HEK293 (cell line): ENCODE data around the gene CEP20.
A peak's percentile ranks its signal among the peaks of the same experiment; 100 is the strongest.

Experiments
- CTCF ChIA-PET: fragments of 350-600 bp; formaldehyde crosslinking; extraction: SDS; loops from one replicate; lab custom pipeline; 2021; ENCODE audit warnings: antibody characterized with exemption; lab: Yijun Ruan, JAX
- POLR2A ChIA-PET: fragments of 300-600 bp; formaldehyde crosslinking; extraction: SDS; loops from one replicate; lab custom pipeline; 2020; ENCODE audit warnings: antibody characterized with exemption, inconsistent platforms; lab: Yijun Ruan, JAX
- H3K27ac ChIP-seq: fragments of 200-500 bp; sonication (Bioruptor generic); 2 replicates; pipeline ENCODE4 v1.5.1; 2014; ENCODE audit warnings: low read depth, low read length, control low read depth, inconsistent platforms; ENCODE audit errors: extremely low read depth
- H3K36me3 ChIP-seq, 2 experiments: fragments of 200-500 bp in 1 of 2; sonication (Bioruptor generic) in 1 of 2; 1 replicate in 1 of 2; 2 replicates in 1 of 2; pipeline ENCODE4 v1.5.1; 2014 to 2017; ENCODE audit warnings: inconsistent platforms in 2 of 2, low read length in 2 of 2; ENCODE audit not compliant: control insufficient read depth in 2 of 2, insufficient read depth in 1 of 2
- H3K4me1 ChIP-seq: fragments of 200-500 bp; sonication (Bioruptor generic); 2 replicates; pipeline ENCODE4 v1.5.1; 2014; ENCODE audit warnings: mild to moderate bottlenecking, low read length, inconsistent platforms; ENCODE audit not compliant: control insufficient read depth, insufficient read depth
- H3K4me3 ChIP-seq: 2 replicates; pipeline ENCODE4 v1.5.1; 2011; ENCODE audit warnings: low read depth, mild to moderate bottlenecking, control low read depth, low read length, moderate library complexity
- H3K9me3 ChIP-seq: fragments of 200-500 bp; sonication (Bioruptor generic); 2 replicates; pipeline ENCODE4 v1.5.1; 2014; ENCODE audit warnings: low read depth, low read length, inconsistent platforms; ENCODE audit not compliant: control insufficient read depth, insufficient read depth
- PATZ1 ChIP-seq: fragments of 450-650 bp; formaldehyde crosslinking; IDR thresholded peaks from 2 replicates; pipeline ENCODE4 v1.5.1; 2016; ENCODE audit warnings: missing biosample characterization, missing genetic modification characterization
- SP2 ChIP-seq: fragments of 450-650 bp; formaldehyde crosslinking; IDR thresholded peaks from 2 replicates; pipeline ENCODE4 v1.5.1; 2016; ENCODE audit warnings: missing biosample characterization, missing genetic modification characterization
- WT1 ChIP-seq: fragments of 450-650 bp; formaldehyde crosslinking; IDR thresholded peaks from 2 replicates; pipeline ENCODE4 v1.5.1; 2016; ENCODE audit warnings: missing biosample characterization, missing genetic modification characterization
- ZBTB10 ChIP-seq: fragments of 450-650 bp; formaldehyde crosslinking; IDR thresholded peaks from 2 replicates; pipeline ENCODE4 v1.5.1; 2016; ENCODE audit warnings: missing biosample characterization, missing genetic modification characterization
- ZBTB11 ChIP-seq: fragments of 450-650 bp; formaldehyde crosslinking; conservative IDR thresholded peaks from 2 replicates; pipeline ENCODE4 v1.5.1; 2016; ENCODE audit warnings: low read depth, missing biosample characterization, missing genetic modification characterization
- ZBTB20 ChIP-seq: fragments of 450-650 bp; formaldehyde crosslinking; IDR thresholded peaks from 2 replicates; pipeline ENCODE4 v1.5.1; 2016; ENCODE audit warnings: missing biosample characterization, missing genetic modification characterization
- ZNF24 ChIP-seq: fragments of 450-650 bp; formaldehyde crosslinking; IDR thresholded peaks from 2 replicates; pipeline ENCODE4 v1.5.1; 2016; ENCODE audit warnings: missing biosample characterization, missing genetic modification characterization
- ZNF302 ChIP-seq: fragments of 450-650 bp; formaldehyde crosslinking; IDR thresholded peaks from 2 replicates; pipeline ENCODE4 v1.5.1; 2016; ENCODE audit warnings: missing biosample characterization, missing genetic modification characterization, low read depth
- ZNF391 ChIP-seq: fragments of 450-650 bp; formaldehyde crosslinking; IDR thresholded peaks from 2 replicates; pipeline ENCODE4 v1.5.1; 2016; ENCODE audit warnings: low read depth, missing biosample characterization, missing genetic modification characterization, borderline replicate concordance
- ZNF423 ChIP-seq: fragments of 450-650 bp; formaldehyde crosslinking; IDR thresholded peaks from 2 replicates; pipeline ENCODE4 v1.5.1; 2016; ENCODE audit warnings: missing biosample characterization, missing genetic modification characterization
- ZNF521 ChIP-seq: fragments of 450-650 bp; formaldehyde crosslinking; IDR thresholded peaks from 2 replicates; pipeline ENCODE4 v1.5.1; 2017; ENCODE audit warnings: missing biosample characterization, mild to moderate bottlenecking, missing genetic modification characterization
- ZNF555 ChIP-seq: fragments of 450-650 bp; formaldehyde crosslinking; conservative IDR thresholded peaks from 2 replicates; pipeline ENCODE4 v1.5.1; 2017; ENCODE audit warnings: missing biosample characterization, mild to moderate bottlenecking, missing genetic modification characterization, inconsistent platforms
- ZNF654 ChIP-seq: fragments of 450-650 bp; formaldehyde crosslinking; IDR thresholded peaks from 2 replicates; pipeline ENCODE4 v1.5.1; 2016; ENCODE audit warnings: low read depth, missing biosample characterization, missing genetic modification characterization
- ZNF660 ChIP-seq: fragments of 450-650 bp; IDR thresholded peaks from 2 replicates; pipeline ENCODE4 v1.5.1; 2018; ENCODE audit warnings: missing biosample characterization, mild to moderate bottlenecking, missing genetic modification characterization
- ZNF776 ChIP-seq: fragments of 450-650 bp; formaldehyde crosslinking; IDR thresholded peaks from 2 replicates; pipeline ENCODE4 v1.5.0; 2017; ENCODE audit warnings: missing biosample characterization, missing genetic modification characterization, borderline replicate concordance
- ZNF785 ChIP-seq: fragments of 450-650 bp; formaldehyde crosslinking; IDR thresholded peaks from 2 replicates; pipeline ENCODE4 v1.5.1; 2016; ENCODE audit warnings: missing biosample characterization, missing genetic modification characterization
- ZNF791 ChIP-seq: fragments of 450-650 bp; formaldehyde crosslinking; IDR thresholded peaks from 2 replicates; pipeline ENCODE4 v1.5.1; 2016; ENCODE audit warnings: missing biosample characterization, missing genetic modification characterization
- ZXDB ChIP-seq: fragments of 450-650 bp; formaldehyde crosslinking; IDR thresholded peaks from 2 replicates; pipeline ENCODE4 v1.5.1; 2016; ENCODE audit warnings: missing biosample characterization, missing genetic modification characterization
- TF ChIP-seq, protein P1 (sequence below): IDR thresholded peaks from 2 replicates; pipeline ENCODE4 v1.6.1; 2011; ENCODE audit warnings: mild to moderate bottlenecking, low read depth, low read length, borderline replicate concordance
- TF ChIP-seq, protein P2 (sequence below): fragments of 450-650 bp; formaldehyde crosslinking; IDR thresholded peaks from 2 replicates; pipeline ENCODE4 v1.5.1; 2016; ENCODE audit warnings: missing biosample characterization, missing genetic modification characterization
- TF ChIP-seq, protein P3 (sequence below): fragments of 450-650 bp; formaldehyde crosslinking; IDR thresholded peaks from 2 replicates; pipeline ENCODE4 v1.5.1; 2017; ENCODE audit warnings: missing biosample characterization, missing genetic modification characterization

Gene CEP20, protein sequence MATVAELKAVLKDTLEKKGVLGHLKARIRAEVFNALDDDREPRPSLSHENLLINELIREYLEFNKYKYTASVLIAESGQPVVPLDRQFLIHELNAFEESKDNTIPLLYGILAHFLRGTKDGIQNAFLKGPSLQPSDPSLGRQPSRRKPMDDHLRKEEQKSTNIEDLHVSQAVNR

GRCh38 chr16:15888072-15888976, at the start of gene CEP20:
TSS of gene CEP20 (minus strand) at chr16:15888603. CDS start at chr16:15888585, 18 bp downstream.
- Histone ChIP-seq H3K36me3 (peaks cover 2 to 8% of the 10 kb centered on the region in 2 experiments; a peak in 2 of 3 replicates), H3K27ac (peak within 1 kb of the TSS; percentile 79), H3K4me1 (peaks cover 2% of the 10 kb centered on the region), H3K4me3 (peak within 1 kb of the TSS; percentile 62), H3K9me3 (no peaks in the 10 kb centered on the region)
- ChIA-PET POLR2A (interaction anchor here (0.6 to 1.6 kb wide), 17 partner anchors 9 to 1606 kb away, joined by 3 to 18 read pairs (median 4); no protein-coding TSS in a partner anchor), CTCF (interaction anchor here (0.6 to 4.9 kb wide), 7 partner anchors 8 to 415 kb away, joined by 3 to 37 read pairs (median 4); no protein-coding TSS in a partner anchor)
- no peak for TF ChIP-seq ZNF555 (tag by site-specific recombination)
- TF ChIP-seq ZBTB10 (tag by site-specific recombination): no peak; the same call in 1 of the 2 replicates
- TF ChIP-seq, protein P1, sequence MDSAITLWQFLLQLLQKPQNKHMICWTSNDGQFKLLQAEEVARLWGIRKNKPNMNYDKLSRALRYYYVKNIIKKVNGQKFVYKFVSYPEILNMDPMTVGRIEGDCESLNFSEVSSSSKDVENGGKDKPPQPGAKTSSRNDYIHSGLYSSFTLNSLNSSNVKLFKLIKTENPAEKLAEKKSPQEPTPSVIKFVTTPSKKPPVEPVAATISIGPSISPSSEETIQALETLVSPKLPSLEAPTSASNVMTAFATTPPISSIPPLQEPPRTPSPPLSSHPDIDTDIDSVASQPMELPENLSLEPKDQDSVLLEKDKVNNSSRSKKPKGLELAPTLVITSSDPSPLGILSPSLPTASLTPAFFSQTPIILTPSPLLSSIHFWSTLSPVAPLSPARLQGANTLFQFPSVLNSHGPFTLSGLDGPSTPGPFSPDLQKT: peak; percentile 90; the same call in 1 of the 2 replicates
- TF ChIP-seq ZNF791 (tag by site-specific recombination): no peak
- TF ChIP-seq ZBTB20 (tag by site-specific recombination): no peak; the same call in 1 of the 2 replicates
- TF ChIP-seq, protein P2, sequence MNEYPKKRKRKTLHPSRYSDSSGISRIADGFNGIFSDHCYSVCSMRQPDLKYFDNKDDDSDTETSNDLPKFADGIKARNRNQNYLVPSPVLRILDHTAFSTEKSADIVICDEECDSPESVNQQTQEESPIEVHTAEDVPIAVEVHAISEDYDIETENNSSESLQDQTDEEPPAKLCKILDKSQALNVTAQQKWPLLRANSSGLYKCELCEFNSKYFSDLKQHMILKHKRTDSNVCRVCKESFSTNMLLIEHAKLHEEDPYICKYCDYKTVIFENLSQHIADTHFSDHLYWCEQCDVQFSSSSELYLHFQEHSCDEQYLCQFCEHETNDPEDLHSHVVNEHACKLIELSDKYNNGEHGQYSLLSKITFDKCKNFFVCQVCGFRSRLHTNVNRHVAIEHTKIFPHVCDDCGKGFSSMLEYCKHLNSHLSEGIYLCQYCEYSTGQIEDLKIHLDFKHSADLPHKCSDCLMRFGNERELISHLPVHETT (tag by site-specific recombination): 0 out of 2 replicates have a peak, but pooled peaks have one; percentile 24
- peak; percentile 46; the same call in 1 of the 2 replicates for TF ChIP-seq ZNF24 (tag by site-specific recombination)
- TF ChIP-seq PATZ1 (tag by site-specific recombination): 0 out of 2 replicates have a peak, but pooled peaks have one; percentile 3
- no peak for TF ChIP-seq ZNF776 (tag by site-specific recombination)
- TF ChIP-seq, protein P3, sequence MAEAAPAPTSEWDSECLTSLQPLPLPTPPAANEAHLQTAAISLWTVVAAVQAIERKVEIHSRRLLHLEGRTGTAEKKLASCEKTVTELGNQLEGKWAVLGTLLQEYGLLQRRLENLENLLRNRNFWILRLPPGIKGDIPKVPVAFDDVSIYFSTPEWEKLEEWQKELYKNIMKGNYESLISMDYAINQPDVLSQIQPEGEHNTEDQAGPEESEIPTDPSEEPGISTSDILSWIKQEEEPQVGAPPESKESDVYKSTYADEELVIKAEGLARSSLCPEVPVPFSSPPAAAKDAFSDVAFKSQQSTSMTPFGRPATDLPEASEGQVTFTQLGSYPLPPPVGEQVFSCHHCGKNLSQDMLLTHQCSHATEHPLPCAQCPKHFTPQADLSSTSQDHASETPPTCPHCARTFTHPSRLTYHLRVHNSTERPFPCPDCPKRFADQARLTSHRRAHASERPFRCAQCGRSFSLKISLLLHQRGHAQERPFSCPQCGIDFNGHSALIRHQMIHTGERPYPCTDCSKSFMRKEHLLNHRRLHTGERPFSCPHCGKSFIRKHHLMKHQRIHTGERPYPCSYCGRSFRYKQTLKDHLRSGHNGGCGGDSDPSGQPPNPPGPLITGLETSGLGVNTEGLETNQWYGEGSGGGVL (tag by site-specific recombination): no peak; the same call in 1 of the 2 replicates
- TF ChIP-seq ZXDB (tag by site-specific recombination): peak; percentile 87; the same call in 1 of the 2 replicates
- TF ChIP-seq ZBTB11 (tag by site-specific recombination): no peak
- TF ChIP-seq ZNF423 (tag by site-specific recombination): no peak
- peak; percentile 26; the same call in 1 of the 2 replicates for TF ChIP-seq ZNF660 (tag by site-specific recombination)
- TF ChIP-seq ZNF391 (tag by site-specific recombination): 0 out of 2 replicates have a peak, but pooled peaks have one; percentile 59
- peak; percentile 99 for TF ChIP-seq SP2 (tag by site-specific recombination)
- no peak for TF ChIP-seq ZNF521 (tag by site-specific recombination)
- no peak for TF ChIP-seq ZNF785
- no peak for TF ChIP-seq ZNF302 (tag by site-specific recombination)
- no peak for TF ChIP-seq WT1 (tag by site-specific recombination)
- TF ChIP-seq ZNF654: no peak
